Stomach (tissue), 4 donors: ENCODE data around the gene KLHDC2.

Experiments
- EP300 ChIP-seq: sonication (generic); formaldehyde crosslinking; IDR thresholded peaks from one replicate; pipeline ENCODE4 v1.6.1; 2017; ENCODE audit warnings: antibody characterized with exemption
- POLR2A ChIP-seq, 4 donors: fragments of 450-650 bp; IDR thresholded peaks; one replicate each; pipeline ENCODE4 v1.6.1; 2016; ENCODE audit warnings: antibody characterized with exemption in 4 of 4, control low read depth in 2 of 4, mild to moderate bottlenecking in 1 of 4, moderate library complexity in 1 of 4
- POLR2AphosphoS5 ChIP-seq, 3 donors: sonication (generic); formaldehyde crosslinking; IDR thresholded peaks; one replicate each; pipeline ENCODE4 v1.6.1; 2016; ENCODE audit warnings: antibody characterized with exemption in 3 of 3
- TF ChIP-seq, protein P1 (sequence below), 7 experiments: fragments of 450-650 bp in 4 of 7; fragments of 200-600 bp in 3 of 7; sonication (generic) in 3 of 7; IDR thresholded peaks; one replicate each; pipeline ENCODE4 v1.5.1; 2016 to 2019; ENCODE audit warnings: antibody characterized with exemption in 7 of 7, control low read depth in 2 of 7, mild to moderate bottlenecking in 1 of 7

GRCh38 chr14:49778421-49778820 is 10.5 kb downstream of the KLHDC2 start:
- TF ChIP-seq, protein P1, sequence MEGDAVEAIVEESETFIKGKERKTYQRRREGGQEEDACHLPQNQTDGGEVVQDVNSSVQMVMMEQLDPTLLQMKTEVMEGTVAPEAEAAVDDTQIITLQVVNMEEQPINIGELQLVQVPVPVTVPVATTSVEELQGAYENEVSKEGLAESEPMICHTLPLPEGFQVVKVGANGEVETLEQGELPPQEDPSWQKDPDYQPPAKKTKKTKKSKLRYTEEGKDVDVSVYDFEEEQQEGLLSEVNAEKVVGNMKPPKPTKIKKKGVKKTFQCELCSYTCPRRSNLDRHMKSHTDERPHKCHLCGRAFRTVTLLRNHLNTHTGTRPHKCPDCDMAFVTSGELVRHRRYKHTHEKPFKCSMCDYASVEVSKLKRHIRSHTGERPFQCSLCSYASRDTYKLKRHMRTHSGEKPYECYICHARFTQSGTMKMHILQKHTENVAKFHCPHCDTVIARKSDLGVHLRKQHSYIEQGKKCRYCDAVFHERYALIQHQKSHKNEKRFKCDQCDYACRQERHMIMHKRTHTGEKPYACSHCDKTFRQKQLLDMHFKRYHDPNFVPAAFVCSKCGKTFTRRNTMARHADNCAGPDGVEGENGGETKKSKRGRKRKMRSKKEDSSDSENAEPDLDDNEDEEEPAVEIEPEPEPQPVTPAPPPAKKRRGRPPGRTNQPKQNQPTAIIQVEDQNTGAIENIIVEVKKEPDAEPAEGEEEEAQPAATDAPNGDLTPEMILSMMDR (IDR thresholded peaks at IDR 0.05), result no peak
- TF ChIP-seq POLR2A (IDR thresholded peaks at IDR 0.05) (no peak), POLR2AphosphoS5 (IDR thresholded peaks at IDR 0.05) (no peak), EP300 (no peak)
